ENCODE data around the gene THBS4. TPM values are rescaled to one million over a fixed set of nuclear protein-coding genes. Genes with fewer than 3 reads are reported as not detected.

Gene THBS4
- total and polyA plus RNA-seq, 10 of the 15 experiments (the other 5 are each of a cell fraction or from before 2014, with no cell fraction given), result 0.31 to 1.7 (median 0.75) TPM

DNA sequence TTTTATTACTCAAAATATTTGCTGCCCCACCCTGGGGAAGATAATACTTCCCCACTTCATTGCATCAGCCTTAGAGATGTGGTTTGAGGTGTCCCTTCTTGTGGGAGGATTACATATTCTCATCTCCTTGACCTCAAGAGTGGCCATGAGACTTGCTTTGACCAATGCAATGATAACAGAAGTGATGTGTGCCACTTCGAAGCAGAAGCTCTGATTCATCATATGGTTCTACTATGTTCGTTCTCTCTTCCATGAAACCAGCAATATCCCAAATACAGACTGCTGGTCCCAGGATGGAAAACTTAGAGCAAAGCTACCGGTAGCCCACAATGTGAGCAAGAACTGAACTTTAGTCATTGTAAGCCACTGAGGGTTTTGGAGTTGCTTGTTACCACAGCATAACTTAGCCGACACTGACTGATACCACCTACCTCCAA is 92.0 kb downstream of the THBS4 start (continued):
- TF ChIP-seq ASH2L (IDR thresholded peaks at IDR 0.05; ENCODE audit: borderline replicate concordance, low read depth), result no peak
- no peak for TF ChIP-seq MXI1 (IDR thresholded peaks at IDR 0.05; ENCODE audit: low read depth, low read length)
- no peak for TF ChIP-seq NRF1 (conservative IDR thresholded peaks at IDR 0.05; ENCODE audit: low read depth, low read length)
- TF ChIP-seq NFYA (IDR thresholded peaks at IDR 0.05; ENCODE audit: borderline replicate concordance, low read depth, low read length), result no peak
- TF ChIP-seq POLR2A (IDR thresholded peaks at IDR 0.05; ENCODE audit: low read depth, low read length), result no peak
- TF ChIP-seq, protein P1, sequence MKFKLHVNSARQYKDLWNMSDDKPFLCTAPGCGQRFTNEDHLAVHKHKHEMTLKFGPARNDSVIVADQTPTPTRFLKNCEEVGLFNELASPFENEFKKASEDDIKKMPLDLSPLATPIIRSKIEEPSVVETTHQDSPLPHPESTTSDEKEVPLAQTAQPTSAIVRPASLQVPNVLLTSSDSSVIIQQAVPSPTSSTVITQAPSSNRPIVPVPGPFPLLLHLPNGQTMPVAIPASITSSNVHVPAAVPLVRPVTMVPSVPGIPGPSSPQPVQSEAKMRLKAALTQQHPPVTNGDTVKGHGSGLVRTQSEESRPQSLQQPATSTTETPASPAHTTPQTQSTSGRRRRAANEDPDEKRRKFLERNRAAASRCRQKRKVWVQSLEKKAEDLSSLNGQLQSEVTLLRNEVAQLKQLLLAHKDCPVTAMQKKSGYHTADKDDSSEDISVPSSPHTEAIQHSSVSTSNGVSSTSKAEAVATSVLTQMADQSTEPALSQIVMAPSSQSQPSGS (IDR thresholded peaks at IDR 0.05; ENCODE audit: low read length), result peak; percentile 56; the same call in 1 of the 2 replicates
- peak in 1 of 2 experiments; percentile 76; a peak in 1 of 4 replicates for TF ChIP-seq EP300 (IDR thresholded peaks at IDR 0.05; ENCODE audit: borderline replicate concordance in 1 of 2, control insufficient read depth in 1 of 2, low read depth in 2 of 2, low read length in 2 of 2)
- no peak for TF ChIP-seq BRCA1 (IDR thresholded peaks at IDR 0.05; ENCODE audit: low read depth, low read length)
- TF ChIP-seq, protein P2, sequence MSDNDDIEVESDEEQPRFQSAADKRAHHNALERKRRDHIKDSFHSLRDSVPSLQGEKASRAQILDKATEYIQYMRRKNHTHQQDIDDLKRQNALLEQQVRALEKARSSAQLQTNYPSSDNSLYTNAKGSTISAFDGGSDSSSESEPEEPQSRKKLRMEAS (IDR thresholded peaks at IDR 0.05; ENCODE audit: low read depth, low read length), result no peak
- TF ChIP-seq BMI1 (IDR thresholded peaks at IDR 0.05; ENCODE audit: borderline replicate concordance), result peak; percentile 53; the same call in 1 of the 2 replicates
- TF ChIP-seq IKZF2 (IDR thresholded peaks at IDR 0.05), result peak; percentile 78 to 87
- TF ChIP-seq NFYB (IDR thresholded peaks at IDR 0.05; ENCODE audit: insufficient read depth, low read depth, low read length), result no peak
- TF ChIP-seq JUNB (IDR thresholded peaks at IDR 0.05), result peak; percentile 49; the same call in 1 of the 2 replicates
- TF ChIP-seq BCL11A (IDR thresholded peaks at IDR 0.05; ENCODE audit: low read depth, low read length), result peak; percentile 77; the same call in 1 of the 2 replicates
- peak; percentile 94 for TF ChIP-seq ZNF217 (IDR thresholded peaks at IDR 0.05)
- TF ChIP-seq MEF2A (IDR thresholded peaks at IDR 0.05; ENCODE audit: insufficient read depth, low read depth, low read length), result 0 out of 2 replicates have a peak, but pooled peaks have one; percentile 27
- TF ChIP-seq, protein P3, sequence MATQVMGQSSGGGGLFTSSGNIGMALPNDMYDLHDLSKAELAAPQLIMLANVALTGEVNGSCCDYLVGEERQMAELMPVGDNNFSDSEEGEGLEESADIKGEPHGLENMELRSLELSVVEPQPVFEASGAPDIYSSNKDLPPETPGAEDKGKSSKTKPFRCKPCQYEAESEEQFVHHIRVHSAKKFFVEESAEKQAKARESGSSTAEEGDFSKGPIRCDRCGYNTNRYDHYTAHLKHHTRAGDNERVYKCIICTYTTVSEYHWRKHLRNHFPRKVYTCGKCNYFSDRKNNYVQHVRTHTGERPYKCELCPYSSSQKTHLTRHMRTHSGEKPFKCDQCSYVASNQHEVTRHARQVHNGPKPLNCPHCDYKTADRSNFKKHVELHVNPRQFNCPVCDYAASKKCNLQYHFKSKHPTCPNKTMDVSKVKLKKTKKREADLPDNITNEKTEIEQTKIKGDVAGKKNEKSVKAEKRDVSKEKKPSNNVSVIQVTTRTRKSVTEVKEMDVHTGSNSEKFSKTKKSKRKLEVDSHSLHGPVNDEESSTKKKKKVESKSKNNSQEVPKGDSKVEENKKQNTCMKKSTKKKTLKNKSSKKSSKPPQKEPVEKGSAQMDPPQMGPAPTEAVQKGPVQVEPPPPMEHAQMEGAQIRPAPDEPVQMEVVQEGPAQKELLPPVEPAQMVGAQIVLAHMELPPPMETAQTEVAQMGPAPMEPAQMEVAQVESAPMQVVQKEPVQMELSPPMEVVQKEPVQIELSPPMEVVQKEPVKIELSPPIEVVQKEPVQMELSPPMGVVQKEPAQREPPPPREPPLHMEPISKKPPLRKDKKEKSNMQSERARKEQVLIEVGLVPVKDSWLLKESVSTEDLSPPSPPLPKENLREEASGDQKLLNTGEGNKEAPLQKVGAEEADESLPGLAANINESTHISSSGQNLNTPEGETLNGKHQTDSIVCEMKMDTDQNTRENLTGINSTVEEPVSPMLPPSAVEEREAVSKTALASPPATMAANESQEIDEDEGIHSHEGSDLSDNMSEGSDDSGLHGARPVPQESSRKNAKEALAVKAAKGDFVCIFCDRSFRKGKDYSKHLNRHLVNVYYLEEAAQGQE (IDR thresholded peaks at IDR 0.05; ENCODE audit: low read depth, low read length), result no peak
- no peak for TF ChIP-seq SMC3 (IDR thresholded peaks at IDR 0.05; ENCODE audit: borderline replicate concordance, low read length)
- TF ChIP-seq CBX5 (IDR thresholded peaks at IDR 0.05; ENCODE audit: low read depth), result 0 out of 2 replicates have a peak, but pooled peaks have one; percentile 39
- TF ChIP-seq, protein P4, sequence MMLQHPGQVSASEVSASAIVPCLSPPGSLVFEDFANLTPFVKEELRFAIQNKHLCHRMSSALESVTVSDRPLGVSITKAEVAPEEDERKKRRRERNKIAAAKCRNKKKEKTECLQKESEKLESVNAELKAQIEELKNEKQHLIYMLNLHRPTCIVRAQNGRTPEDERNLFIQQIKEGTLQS (IDR thresholded peaks at IDR 0.05; ENCODE audit: borderline replicate concordance, extremely low read depth, low read depth, low read length), result no peak
- TF ChIP-seq JUND (IDR thresholded peaks at IDR 0.05; ENCODE audit: low read depth, low read length), result no peak
- TF ChIP-seq YBX1 (IDR thresholded peaks at IDR 0.05), result no peak
- peak; percentile 54; the same call in 1 of the 2 replicates for TF ChIP-seq CREM (IDR thresholded peaks at IDR 0.05; ENCODE audit: low read depth)
- TF ChIP-seq STAT3 (IDR thresholded peaks at IDR 0.05; ENCODE audit: low read depth, low read length), result 0 out of 2 replicates have a peak, but pooled peaks have one; percentile 5
- peak; percentile 69 for TF ChIP-seq EED (IDR thresholded peaks at IDR 0.05; ENCODE audit: low read depth)
- no peak for TF ChIP-seq RBBP5 (conservative IDR thresholded peaks at IDR 0.05)
- TF ChIP-seq KLF5 (IDR thresholded peaks at IDR 0.05; ENCODE audit: partially characterized antibody), result no peak
- TF ChIP-seq NBN (IDR thresholded peaks at IDR 0.05), result 0 out of 2 replicates have a peak, but pooled peaks have one; percentile 25

All from GM12878 (cell line).